Tibial artery (tissue), 4 donors: ENCODE data around the gene FHOD1.

ENCODE experiments used
- DNase-seq, 2 donors: peaks; one replicate each; pipeline ENCODE4 v3.0.0-alpha.2; 2019
- H3K27ac ChIP-seq, 2 donors: fragments of 200-600 bp; sonication (generic) in 1 of 2; 1 replicate in 1 of 2; 2 replicates in 1 of 2; pipeline ENCODE4 v1.5.1; 2018 to 2019; ENCODE audit warnings: mild to moderate bottlenecking in 1 of 2
- H3K27me3 ChIP-seq, 2 donors: fragments of 200-600 bp; sonication (generic) in 1 of 2; one replicate each; pipeline versions ENCODE4 v1.5.1 to v1.6.0; 2016 to 2019
- H3K36me3 ChIP-seq, 3 donors: fragments of 200-600 bp; sonication (generic) in 2 of 3; one replicate each; pipeline ENCODE4 v1.5.1; 2016 to 2019; ENCODE audit warnings: mild to moderate bottlenecking in 2 of 3
- H3K4me1 ChIP-seq, 4 donors: fragments of 200-600 bp; sonication (generic) in 2 of 4; 1 replicate in 3 of 4; 2 replicates in 1 of 4; pipeline ENCODE4 v1.5.1; 2016 to 2019
- H3K4me3 ChIP-seq, 2 donors: fragments of 200-600 bp; sonication (generic) in 1 of 2; 1 replicate in 1 of 2; 2 replicates in 1 of 2; pipeline ENCODE4 v1.5.1; 2018 to 2019; ENCODE audit warnings: mild to moderate bottlenecking in 2 of 2
- H3K9me3 ChIP-seq, 3 donors: fragments of 200-600 bp; sonication (generic) in 1 of 3; one replicate each; pipeline ENCODE4 v1.5.1; 2016 to 2019
- intact Hi-C: fragments of 100-400 bp; cut with DNase I; formaldehyde crosslinking; loops from one replicate; pipeline ENCODE4 v1.15.0; 2023; ENCODE audit warnings: low total_unique reads
- TF ChIP-seq, protein P1 (sequence below), 2 experiments: fragments of 200-600 bp in 1 of 2; fragments of 450-650 bp in 1 of 2; IDR thresholded peaks; one replicate each; pipeline ENCODE4 v1.5.1; 2017 to 2019; ENCODE audit warnings: antibody characterized with exemption in 2 of 2, mild to moderate bottlenecking in 1 of 2, moderate library complexity in 1 of 2

FHOD1 gene

GRCh38 chr16:67191411-67191994 lies 55.8 kb downstream of the FHOD1 start:
- DNase-seq = no peak
- H3K36me3 ChIP-seq = peaks cover 22 to 36% (median 30%) of the 10 kb centered on the region in 3 donors
- no peaks in the 10 kb centered on the region for H3K9me3 ChIP-seq
- peak overlapping the region in 1 of 2 donors; percentile 75 for H3K27ac ChIP-seq
- H3K4me1 ChIP-seq = peaks cover 12 to 28% (median 22%) of the 10 kb centered on the region in 4 donors
- no peaks in the 10 kb centered on the region for H3K27me3 ChIP-seq
- H3K4me3 ChIP-seq = peak overlapping the region; percentile 68 to 87
- TF ChIP-seq, protein P1, sequence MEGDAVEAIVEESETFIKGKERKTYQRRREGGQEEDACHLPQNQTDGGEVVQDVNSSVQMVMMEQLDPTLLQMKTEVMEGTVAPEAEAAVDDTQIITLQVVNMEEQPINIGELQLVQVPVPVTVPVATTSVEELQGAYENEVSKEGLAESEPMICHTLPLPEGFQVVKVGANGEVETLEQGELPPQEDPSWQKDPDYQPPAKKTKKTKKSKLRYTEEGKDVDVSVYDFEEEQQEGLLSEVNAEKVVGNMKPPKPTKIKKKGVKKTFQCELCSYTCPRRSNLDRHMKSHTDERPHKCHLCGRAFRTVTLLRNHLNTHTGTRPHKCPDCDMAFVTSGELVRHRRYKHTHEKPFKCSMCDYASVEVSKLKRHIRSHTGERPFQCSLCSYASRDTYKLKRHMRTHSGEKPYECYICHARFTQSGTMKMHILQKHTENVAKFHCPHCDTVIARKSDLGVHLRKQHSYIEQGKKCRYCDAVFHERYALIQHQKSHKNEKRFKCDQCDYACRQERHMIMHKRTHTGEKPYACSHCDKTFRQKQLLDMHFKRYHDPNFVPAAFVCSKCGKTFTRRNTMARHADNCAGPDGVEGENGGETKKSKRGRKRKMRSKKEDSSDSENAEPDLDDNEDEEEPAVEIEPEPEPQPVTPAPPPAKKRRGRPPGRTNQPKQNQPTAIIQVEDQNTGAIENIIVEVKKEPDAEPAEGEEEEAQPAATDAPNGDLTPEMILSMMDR (IDR thresholded peaks at IDR 0.05) = no peak
- intact Hi-C loops = no loop called here

GRCh38 chr16:67190448-67191399 lies 56.6 kb downstream of the FHOD1 start:
- TF ChIP-seq, protein P1 (IDR thresholded peaks at IDR 0.05) = no peak
- Histone ChIP-seq H3K4me3 (no peak overlapping the region), H3K9me3 (no peaks in the 10 kb centered on the region), H3K27ac (no peak overlapping the region), H3K36me3 (peaks cover 14 to 28% (median 22%) of the 10 kb centered on the region in 3 donors), H3K27me3 (no peaks in the 10 kb centered on the region), H3K4me1 (peaks cover 12 to 32% (median 23%) of the 10 kb centered on the region in 4 donors)
- intact Hi-C loops = no loop called here
- DNase-seq = no peak

DNA sequence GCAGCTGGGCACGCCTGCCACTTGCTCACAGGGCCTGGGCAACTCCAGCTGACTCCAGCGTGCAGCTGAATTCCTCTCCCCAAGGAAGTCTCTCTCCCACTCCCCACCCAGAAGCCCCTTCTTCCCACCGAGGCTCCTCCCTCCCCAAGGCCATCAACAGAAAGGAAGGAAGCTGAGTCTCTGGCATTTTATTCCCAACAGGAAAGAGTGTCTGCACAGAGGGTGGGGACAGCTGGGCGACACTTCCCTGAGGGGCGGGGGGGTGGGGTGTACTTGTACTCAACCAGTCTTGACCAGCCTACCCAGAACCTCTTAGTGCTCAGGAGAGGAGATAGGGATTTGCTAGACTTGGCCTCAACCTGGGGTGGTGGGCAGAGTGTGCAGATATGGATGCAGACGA lies 57.2 kb downstream of the FHOD1 start, which contains the start of gene EXOC3L1:
EXOC3L1 (minus strand) TSS at position 96 of the 400 bp plus-strand sequence. CDS start 460 bp downstream, outside the sequence.
- DNase-seq = no peak
- TF ChIP-seq, protein P1 (IDR thresholded peaks at IDR 0.05) = no peak
- Histone ChIP-seq H3K4me1 (peaks cover 12 to 39% (median 30%) of the 10 kb centered on the region in 4 donors), H3K27me3 (no peaks in the 10 kb centered on the region), H3K9me3 (no peaks in the 10 kb centered on the region), H3K36me3 (peaks cover 7 to 21% (median 15%) of the 10 kb centered on the region in 3 donors), H3K27ac (no peak within 1 kb of the TSS), H3K4me3 (no peak within 1 kb of the TSS)
- intact Hi-C loops = no loop called here

DNA sequence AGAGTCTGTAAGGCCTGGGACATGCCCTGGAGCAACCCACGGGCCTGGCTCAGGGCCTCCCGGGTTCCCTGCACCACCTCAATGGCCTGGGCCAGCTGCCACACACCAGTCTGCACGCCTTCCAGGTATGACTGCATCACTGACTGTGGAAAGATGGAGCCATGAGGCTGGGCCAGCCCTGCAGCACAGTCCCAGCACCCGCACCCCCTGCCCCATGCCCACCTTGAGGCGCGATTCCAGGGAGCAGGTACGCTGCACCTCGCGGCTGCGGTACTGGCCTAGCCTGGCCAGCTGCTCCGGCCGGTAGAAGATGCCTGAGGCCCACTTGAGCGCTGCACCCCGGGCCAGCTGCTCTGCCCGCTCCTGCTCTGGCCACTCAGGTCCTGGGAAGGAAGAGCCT lies 58.5 kb downstream of the FHOD1 start:
- Histone ChIP-seq H3K4me3 (no peak overlapping the region), H3K27me3 (no peaks in the 10 kb centered on the region), H3K4me1 (peaks cover 12 to 41% (median 39%) of the 10 kb centered on the region in 4 donors), H3K27ac (no peak overlapping the region), H3K36me3 (peaks cover 0 to 9% (median 3%) of the 10 kb centered on the region in 3 donors), H3K9me3 (no peaks in the 10 kb centered on the region)
- DNase-seq = no peak
- TF ChIP-seq, protein P1 (IDR thresholded peaks at IDR 0.05) = no peak
- intact Hi-C loops = loop anchor here (10.0 kb wide), 2 partner anchors 164 to 214 kb away; partner anchors contain the start of gene CBFB

DNA sequence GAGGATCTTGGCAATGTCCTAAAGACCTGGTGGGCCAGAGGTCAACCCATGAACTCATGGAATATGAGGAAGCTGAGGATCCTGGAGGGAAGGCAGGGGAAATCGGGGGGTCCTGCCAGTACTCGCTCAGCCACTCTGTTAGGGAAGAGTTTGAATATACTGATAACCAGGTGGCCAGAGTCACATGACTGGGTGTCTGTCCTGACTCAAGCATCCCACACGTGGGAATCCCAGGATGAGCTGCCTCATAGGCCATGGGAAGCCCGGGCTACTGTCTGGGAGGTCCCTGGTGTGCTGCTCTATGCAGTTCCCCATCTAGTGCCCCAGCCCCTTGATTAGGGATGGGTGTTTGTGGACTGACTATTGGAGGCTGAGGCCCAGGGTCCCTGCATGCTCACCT lies 59.0 kb downstream of the FHOD1 start:
- peaks cover 10 to 38% (median 35%) of the 10 kb centered on the region in 4 donors for H3K4me1 ChIP-seq
- no peaks in the 10 kb centered on the region for H3K9me3 ChIP-seq
- no peak overlapping the region for H3K27ac ChIP-seq
- peaks cover 0 to 4% (median 0%) of the 10 kb centered on the region in 3 donors for H3K36me3 ChIP-seq
- H3K27me3 ChIP-seq = no peaks in the 10 kb centered on the region
- no peak overlapping the region for H3K4me3 ChIP-seq
- intact Hi-C loops = loop anchor here (10.0 kb wide), 2 partner anchors 164 to 214 kb away; partner anchors contain the start of gene CBFB
- DNase-seq = no peak
- TF ChIP-seq, protein P1 (IDR thresholded peaks at IDR 0.05) = no peak
